VCaP (cell line): ENCODE data around the gene GAPDHS.

Source experiments
- H3K27ac ChIP-seq: fragments of 450-650 bp; 2 replicates; pipeline ENCODE4 v1.5.1; 2017
- TF ChIP-seq, protein P1 (sequence below): fragments of 450-650 bp; conservative IDR thresholded peaks from 2 replicates; pipeline ENCODE4 v1.5.1; 2017; ENCODE audit warnings: mild to moderate bottlenecking, moderate library complexity

The GAPDHS gene

GRCh38 chr19:35519291-35519690, 14.0 kb upstream of the GAPDHS start:
- H3K27ac ChIP-seq = no peak overlapping the region
- TF ChIP-seq, protein P1, sequence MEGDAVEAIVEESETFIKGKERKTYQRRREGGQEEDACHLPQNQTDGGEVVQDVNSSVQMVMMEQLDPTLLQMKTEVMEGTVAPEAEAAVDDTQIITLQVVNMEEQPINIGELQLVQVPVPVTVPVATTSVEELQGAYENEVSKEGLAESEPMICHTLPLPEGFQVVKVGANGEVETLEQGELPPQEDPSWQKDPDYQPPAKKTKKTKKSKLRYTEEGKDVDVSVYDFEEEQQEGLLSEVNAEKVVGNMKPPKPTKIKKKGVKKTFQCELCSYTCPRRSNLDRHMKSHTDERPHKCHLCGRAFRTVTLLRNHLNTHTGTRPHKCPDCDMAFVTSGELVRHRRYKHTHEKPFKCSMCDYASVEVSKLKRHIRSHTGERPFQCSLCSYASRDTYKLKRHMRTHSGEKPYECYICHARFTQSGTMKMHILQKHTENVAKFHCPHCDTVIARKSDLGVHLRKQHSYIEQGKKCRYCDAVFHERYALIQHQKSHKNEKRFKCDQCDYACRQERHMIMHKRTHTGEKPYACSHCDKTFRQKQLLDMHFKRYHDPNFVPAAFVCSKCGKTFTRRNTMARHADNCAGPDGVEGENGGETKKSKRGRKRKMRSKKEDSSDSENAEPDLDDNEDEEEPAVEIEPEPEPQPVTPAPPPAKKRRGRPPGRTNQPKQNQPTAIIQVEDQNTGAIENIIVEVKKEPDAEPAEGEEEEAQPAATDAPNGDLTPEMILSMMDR = no peak

DNA sequence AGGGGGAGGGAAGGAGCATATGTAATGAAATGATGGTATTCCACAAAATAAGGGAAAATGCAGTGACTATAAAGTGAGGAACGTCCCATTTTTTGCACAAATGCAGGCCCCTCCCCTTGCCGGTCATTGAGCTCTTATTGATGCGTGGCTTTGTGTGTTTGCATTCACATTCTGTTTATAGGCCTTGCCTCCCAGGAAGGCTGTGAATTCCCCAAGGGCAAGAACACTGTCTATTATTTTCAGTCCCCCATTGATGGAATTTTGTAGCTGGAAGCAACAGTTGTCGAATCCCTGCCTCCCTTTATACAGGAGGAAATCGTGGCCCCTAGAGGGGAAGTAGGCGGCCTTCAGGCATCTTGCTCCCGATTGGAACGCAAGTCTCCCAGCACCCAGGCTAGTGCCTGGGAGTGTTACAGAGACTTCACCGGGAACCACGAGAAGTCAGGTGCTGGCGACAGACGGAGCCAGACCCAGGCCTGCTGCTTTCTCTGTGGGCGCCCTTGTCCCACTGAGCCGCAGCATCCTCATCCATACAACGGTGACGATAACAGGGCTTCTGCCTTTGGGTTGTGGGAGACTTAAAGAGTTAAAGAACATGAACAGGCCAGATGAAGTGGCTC, 12.0 kb upstream of the GAPDHS start:
- no peak overlapping the region for H3K27ac ChIP-seq
- TF ChIP-seq, protein P1 = no peak

GRCh38 chr19:35522745-35523327, 10.4 kb upstream of the GAPDHS start:
- H3K27ac ChIP-seq = no peak overlapping the region
- TF ChIP-seq, protein P1 = no peak

- no peak overlapping the region for H3K27ac ChIP-seq
- TF ChIP-seq, protein P1 = no peak
Observed at GRCh38 chr19:35524181-35524837, 8.9 kb upstream of the GAPDHS start.

- no peak overlapping the region for H3K27ac ChIP-seq
- TF ChIP-seq, protein P1 = no peak
Observed at GRCh38 chr19:35525873-35526272, 7.4 kb upstream of the GAPDHS start.

DNA sequence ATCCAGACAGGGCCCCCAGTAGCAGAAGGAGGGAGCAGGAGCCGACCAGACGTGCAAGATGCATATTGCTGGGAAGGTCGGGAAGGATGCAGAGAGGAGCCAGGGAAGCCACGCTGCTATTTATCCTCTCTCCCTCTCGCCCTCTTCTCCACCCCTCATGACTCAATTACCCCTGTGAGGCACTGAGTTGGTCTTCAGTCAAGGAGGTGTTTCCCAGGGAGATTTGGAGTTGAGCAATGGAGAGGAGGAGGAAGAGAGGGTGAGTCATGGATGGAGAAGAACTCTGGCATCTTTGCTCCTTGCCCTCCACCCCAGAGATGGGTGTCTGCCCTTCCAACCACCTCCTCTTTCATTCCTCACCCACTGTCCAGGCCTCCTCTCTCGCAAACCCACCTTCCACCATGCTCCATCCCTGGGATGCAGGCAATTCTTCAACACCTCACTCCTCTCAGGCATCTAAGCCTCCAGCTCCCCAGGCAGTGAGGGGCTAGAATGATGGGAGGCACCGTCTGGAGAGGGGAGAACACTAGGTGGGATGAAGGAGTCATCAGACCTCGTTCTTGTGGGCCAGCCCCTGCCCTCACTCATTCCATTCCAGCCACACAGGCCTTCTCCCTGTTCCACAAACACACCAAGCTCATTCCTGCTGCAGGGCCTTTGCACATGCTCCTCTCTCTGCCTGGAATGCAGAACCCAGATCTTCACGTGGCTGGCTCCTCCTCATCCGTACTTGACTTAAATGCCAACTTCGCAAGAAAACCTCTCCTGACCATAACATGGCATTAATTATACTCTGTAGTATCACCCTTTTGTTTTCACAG, 4.8 kb upstream of the GAPDHS start, which contains the start of gene SBSN:
TSS of gene SBSN (minus strand) at position 94 of the 821 bp plus-strand sequence. CDS start at position 64, 30 bp downstream.
- TF ChIP-seq, protein P1 = no peak
- no peak within 1 kb of the TSS for H3K27ac ChIP-seq
